ENCODE results near the gene SPHKAP.

GRCh38 chr2:228023619-228024018, 157.9 kb downstream of the SPHKAP start:
- TF ChIP-seq, protein P1, sequence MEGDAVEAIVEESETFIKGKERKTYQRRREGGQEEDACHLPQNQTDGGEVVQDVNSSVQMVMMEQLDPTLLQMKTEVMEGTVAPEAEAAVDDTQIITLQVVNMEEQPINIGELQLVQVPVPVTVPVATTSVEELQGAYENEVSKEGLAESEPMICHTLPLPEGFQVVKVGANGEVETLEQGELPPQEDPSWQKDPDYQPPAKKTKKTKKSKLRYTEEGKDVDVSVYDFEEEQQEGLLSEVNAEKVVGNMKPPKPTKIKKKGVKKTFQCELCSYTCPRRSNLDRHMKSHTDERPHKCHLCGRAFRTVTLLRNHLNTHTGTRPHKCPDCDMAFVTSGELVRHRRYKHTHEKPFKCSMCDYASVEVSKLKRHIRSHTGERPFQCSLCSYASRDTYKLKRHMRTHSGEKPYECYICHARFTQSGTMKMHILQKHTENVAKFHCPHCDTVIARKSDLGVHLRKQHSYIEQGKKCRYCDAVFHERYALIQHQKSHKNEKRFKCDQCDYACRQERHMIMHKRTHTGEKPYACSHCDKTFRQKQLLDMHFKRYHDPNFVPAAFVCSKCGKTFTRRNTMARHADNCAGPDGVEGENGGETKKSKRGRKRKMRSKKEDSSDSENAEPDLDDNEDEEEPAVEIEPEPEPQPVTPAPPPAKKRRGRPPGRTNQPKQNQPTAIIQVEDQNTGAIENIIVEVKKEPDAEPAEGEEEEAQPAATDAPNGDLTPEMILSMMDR (IDR thresholded peaks at IDR 0.05), result no peak
- no peak for TF ChIP-seq EP300 (IDR thresholded peaks at IDR 0.05)
